Measurements from ENCODE around the gene PGAP3.

PGAP3 gene

GRCh38 chr17:39659279-39660010 lies 28.4 kb downstream of the PGAP3 start:
- ChIA-PET POLR2A (no interaction called here), CTCF (interaction anchor here (0.7 to 1.4 kb wide), 4 partner anchors 9 to 39 kb away, joined by 3 to 8 read pairs (median 4); partner anchors contain the start of gene PNMT)
- H3K4me3 ChIP-seq (ENCODE audit: low read depth, low read length): no peak overlapping the region
- no peak for TF ChIP-seq CTCF (IDR thresholded peaks at IDR 0.05; ENCODE audit: insufficient read depth, low read length, missing control alignments)
- no peak for DNase-seq (ENCODE audit: low read depth, low spot score)

- ChIA-PET POLR2A (no interaction called here), CTCF (interaction anchor here (1.1 to 8.5 kb wide), 2 partner anchors 10 to 23 kb away, joined by 3 to 111 read pairs; partner anchors contain the start of genes PNMT and TCAP)
- no peak for TF ChIP-seq CTCF (IDR thresholded peaks at IDR 0.05; ENCODE audit: insufficient read depth, low read length, missing control alignments)
- no peak for DNase-seq (ENCODE audit: low read depth, low spot score)
- H3K4me3 ChIP-seq (ENCODE audit: low read depth, low read length): no peak overlapping the region
Observed at GRCh38 chr17:39658760-39659159, 29.1 kb downstream of the PGAP3 start.

GRCh38 chr17:39658346-39658745 lies 29.5 kb downstream of the PGAP3 start:
- TF ChIP-seq CTCF (IDR thresholded peaks at IDR 0.05; ENCODE audit: insufficient read depth, low read length, missing control alignments): no peak
- CTCF ChIA-PET: interaction anchor here (1.1 to 8.5 kb wide), 2 partner anchors 11 to 23 kb away, joined by 3 to 111 read pairs; partner anchors contain the start of genes PNMT and TCAP
- POLR2A ChIA-PET: no interaction called here
- no peak overlapping the region for H3K4me3 ChIP-seq (ENCODE audit: low read depth, low read length)
- DNase-seq (ENCODE audit: low read depth, low spot score): no peak

GRCh38 chr17:39655105-39655504 lies 32.8 kb downstream of the PGAP3 start:
- no peak overlapping the region for H3K4me3 ChIP-seq (ENCODE audit: low read depth, low read length)
- ChIA-PET CTCF (interaction anchor here (0.8 to 28.8 kb wide), 10 partner anchors 8 to 107 kb away, joined by 3 to 822 read pairs (median 12); partner anchors contain the start of genes PGAP3, PNMT, PPP1R1B and STARD3), POLR2A (no interaction called here)
- no peak for TF ChIP-seq CTCF (IDR thresholded peaks at IDR 0.05; ENCODE audit: insufficient read depth, low read length, missing control alignments)
- DNase-seq (ENCODE audit: low read depth, low spot score): no peak

GRCh38 chr17:39653662-39654331 lies 34.1 kb downstream of the PGAP3 start:
- POLR2A ChIA-PET: no interaction called here
- no peak for DNase-seq (ENCODE audit: low read depth, low spot score)
- CTCF ChIA-PET: interaction anchor here (0.7 to 28.8 kb wide), 13 partner anchors 9 to 115 kb away, joined by 3 to 822 read pairs (median 8); partner anchors contain the start of genes ERBB2, PGAP3, PNMT and PPP1R1B
- no peak overlapping the region for H3K4me3 ChIP-seq (ENCODE audit: low read depth, low read length)
- peak; percentile 82 for TF ChIP-seq CTCF (IDR thresholded peaks at IDR 0.05; ENCODE audit: insufficient read depth, low read length, missing control alignments)

GRCh38 chr17:39653316-39653661 lies 34.6 kb downstream of the PGAP3 start:
- ChIA-PET CTCF (interaction anchor here (0.7 to 28.8 kb wide), 11 partner anchors 10 to 114 kb away, joined by 3 to 822 read pairs (median 13); partner anchors contain the start of genes ERBB2, PGAP3, PNMT and PPP1R1B), POLR2A (no interaction called here)
- no peak overlapping the region for H3K4me3 ChIP-seq (ENCODE audit: low read depth, low read length)
- no peak for TF ChIP-seq CTCF (IDR thresholded peaks at IDR 0.05; ENCODE audit: insufficient read depth, low read length, missing control alignments)
- no peak for DNase-seq (ENCODE audit: low read depth, low spot score)
